Erythroblast (primary cell): ENCODE measurements around the gene SZRD1.

ENCODE experiments used
- GATA1 ChIP-seq: IDR thresholded peaks from 2 replicates; pipeline ENCODE4 v1.6.1; 2011; ENCODE audit warnings: low read depth, mild to moderate bottlenecking, control low read depth, low read length, moderate library complexity
- POLR2A ChIP-seq: IDR thresholded peaks from 2 replicates; pipeline ENCODE4 v1.6.1; 2011; ENCODE audit warnings: mild to moderate bottlenecking, low read length

GRCh38 chr1:16372535-16373285 lies 5.7 kb downstream of the SZRD1 start:
- TF ChIP-seq POLR2A = no peak
- no peak for TF ChIP-seq GATA1
